GM18873 (cell line): ENCODE measurements around the gene SYNGR4.

ENCODE experiments used
- ATAC-seq: cut with Tn5 transposase; IDR thresholded peaks from one replicate; pipeline ENCODE4 v1.9.1; 2021; ENCODE audit warnings: mild to moderate bottlenecking, moderate library complexity, moderate number of reproducible peaks; ENCODE audit not compliant: unreplicated experiment, low FRiP score

Gene SYNGR4

DNA sequence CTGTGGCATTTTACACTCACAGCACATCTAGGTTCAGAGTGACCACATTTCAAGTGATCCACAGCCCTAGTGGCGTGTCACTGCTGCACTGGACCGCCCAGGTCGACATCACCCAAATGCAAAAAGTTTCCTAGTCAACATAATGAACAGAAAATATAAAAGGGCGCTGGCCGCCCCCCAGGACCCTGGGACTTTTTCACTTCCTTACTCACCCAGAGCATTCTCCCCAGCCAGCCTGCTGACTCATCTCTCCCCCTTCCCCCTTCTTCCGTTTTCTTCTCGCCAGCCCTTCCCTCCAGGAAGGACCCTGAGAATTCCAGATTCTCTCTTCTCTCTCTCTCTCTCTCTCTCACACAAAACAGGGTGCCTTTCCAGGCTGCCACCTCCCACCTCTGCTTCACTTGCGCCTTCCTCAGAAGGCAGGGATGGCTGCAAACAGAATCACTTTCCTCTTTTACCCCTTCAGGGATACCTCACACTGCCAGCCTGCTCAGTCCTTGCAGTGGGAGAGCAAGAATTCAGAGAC, 60.6 kb downstream of the SYNGR4 start:
- ATAC-seq, result no peak
